Neutrophil (primary cell): ENCODE results near the gene HAUS7.
"Not testable (repeated sequence)": the region's sequence is repeated elsewhere in the genome, so short reads cannot be mapped to it uniquely, and the experiment has no call there.

Experiments
- H3K27ac ChIP-seq: fragments of 200-600 bp; sonication (generic); 2 replicates; pipeline ENCODE4 v1.5.1; 2016; ENCODE audit warnings: mild to moderate bottlenecking, moderate library complexity
- H3K27me3 ChIP-seq: fragments of 200-600 bp; sonication (generic); 2 replicates; pipeline ENCODE4 v1.6.0; 2016; ENCODE audit warnings: mild to moderate bottlenecking
- H3K36me3 ChIP-seq: fragments of 200-600 bp; sonication (generic); 2 replicates; pipeline ENCODE4 v1.5.1; 2017
- H3K4me1 ChIP-seq, 2 experiments: fragments of 200-600 bp in 1 of 2; sonication (generic) in 1 of 2; 1 replicate in 1 of 2; 2 replicates in 1 of 2; pipeline versions ENCODE4 v1.5.1 to v1.6.1; 2013 to 2016; ENCODE audit warnings: low read depth in 1 of 2, low read length in 1 of 2, mild to moderate bottlenecking in 1 of 2, moderate library complexity in 1 of 2; ENCODE audit not compliant: control insufficient read depth in 1 of 2, insufficient read depth in 1 of 2
- H3K4me3 ChIP-seq, 2 experiments: fragments of 200-600 bp in 1 of 2; sonication (generic) in 1 of 2; 1 replicate in 1 of 2; 2 replicates in 1 of 2; pipeline ENCODE4 v1.5.1; 2013 to 2016; ENCODE audit warnings: low read depth in 1 of 2, low read length in 1 of 2, mild to moderate bottlenecking in 1 of 2, moderate library complexity in 1 of 2
- H3K9me3 ChIP-seq: fragments of 200-600 bp; sonication (generic); 2 replicates; pipeline ENCODE4 v1.5.1; 2016
- CTCF ChIP-seq: fragments of 200-600 bp; sonication (generic); IDR thresholded peaks from 2 replicates; pipeline ENCODE4 v1.5.1; 2016; ENCODE audit warnings: antibody characterized with exemption

HAUS7 gene

DNA sequence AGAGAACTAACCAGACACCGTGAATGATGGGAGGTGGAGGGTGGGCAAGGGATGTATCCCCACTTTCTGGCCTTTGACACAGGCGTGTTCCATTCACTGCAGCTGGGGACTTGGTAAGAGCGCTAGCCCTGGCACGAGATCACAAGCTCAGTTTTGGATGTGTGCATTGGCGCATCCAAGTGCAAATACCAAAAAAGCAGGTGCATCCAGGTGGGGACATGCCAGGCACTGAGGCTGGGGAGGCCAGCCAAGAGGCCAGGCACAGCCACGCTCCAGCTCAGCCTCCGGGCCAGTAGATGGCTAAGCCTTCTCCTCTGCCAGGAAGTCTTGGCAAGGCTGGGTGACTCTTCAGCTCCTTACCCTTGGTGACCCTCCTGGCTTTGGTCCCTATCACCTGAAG is 63.5 kb downstream of the HAUS7 start:
- peaks cover 1 to 2% of the 10 kb centered on the region in 2 experiments for H3K4me1 ChIP-seq
- TF ChIP-seq CTCF: no peak
- H3K36me3 ChIP-seq: no peaks in the 10 kb centered on the region
- H3K27ac ChIP-seq: no peak overlapping the region
- H3K4me3 ChIP-seq: no peak overlapping the region
- no peaks in the 10 kb centered on the region for H3K27me3 ChIP-seq
- H3K9me3 ChIP-seq: no peaks in the 10 kb centered on the region

DNA sequence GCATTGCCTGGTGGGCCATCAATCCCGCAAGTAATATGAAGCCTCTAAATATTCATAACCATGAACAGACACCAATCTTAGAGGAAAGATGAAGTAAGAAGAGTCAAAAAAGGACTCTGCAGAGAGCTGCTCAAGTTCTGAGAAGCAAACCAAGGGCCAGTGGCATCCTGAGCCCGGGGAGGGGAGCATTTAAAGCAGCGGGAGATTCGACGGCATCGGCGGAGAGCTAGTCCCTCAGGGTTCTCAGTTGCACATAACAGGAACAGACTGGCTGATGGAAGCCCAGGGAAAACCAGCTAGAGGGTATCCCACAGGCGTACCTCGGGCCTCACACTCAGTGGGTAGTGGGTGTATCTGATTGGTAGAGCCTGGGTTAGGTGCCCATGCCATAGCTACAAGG is 64.4 kb downstream of the HAUS7 start:
- no peaks in the 10 kb centered on the region for H3K27me3 ChIP-seq
- no peaks in the 10 kb centered on the region for H3K36me3 ChIP-seq
- no peak overlapping the region for H3K27ac ChIP-seq
- no peaks in the 10 kb centered on the region for H3K4me1 ChIP-seq
- H3K4me3 ChIP-seq: no peak overlapping the region
- TF ChIP-seq CTCF: no peak
- no peaks in the 10 kb centered on the region for H3K9me3 ChIP-seq

GRCh38 chrX:153405426-153405825 is 65.0 kb downstream of the HAUS7 start:
- Histone ChIP-seq H3K36me3 (no peaks in the 10 kb centered on the region), H3K27me3 (no peaks in the 10 kb centered on the region), H3K27ac (no peak overlapping the region), H3K4me3 (no peak overlapping the region), H3K4me1 (peaks cover under 1% of the 10 kb centered on the region in 2 experiments), H3K9me3 (no peaks in the 10 kb centered on the region)
- TF ChIP-seq CTCF: no peak

DNA sequence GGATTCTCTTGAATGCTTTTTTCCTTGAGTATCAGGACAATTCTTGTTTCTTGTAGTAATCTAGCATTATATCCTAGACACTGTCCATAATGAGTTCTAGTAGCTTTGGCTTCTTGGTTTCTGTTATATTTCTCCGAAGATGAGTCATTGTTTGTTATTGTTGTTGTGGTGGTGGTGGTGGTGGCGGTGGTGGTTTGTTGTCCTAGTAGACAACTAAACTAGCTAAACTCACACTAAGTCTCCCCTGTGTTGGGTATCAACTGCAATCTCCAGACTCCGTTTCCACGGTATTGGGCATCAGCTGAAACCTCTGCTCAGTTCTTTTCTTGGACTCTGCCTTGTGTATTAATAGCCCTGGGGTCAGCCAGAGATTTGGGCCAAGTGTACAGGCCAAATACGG is 66.0 kb downstream of the HAUS7 start:
- not testable (repeated sequence) for H3K36me3 ChIP-seq, H3K4me3 ChIP-seq, H3K9me3 ChIP-seq, H3K27me3 ChIP-seq, H3K27ac ChIP-seq
- H3K4me1 ChIP-seq: peaks cover 9 to 11% of the 10 kb centered on the region in 2 experiments

DNA sequence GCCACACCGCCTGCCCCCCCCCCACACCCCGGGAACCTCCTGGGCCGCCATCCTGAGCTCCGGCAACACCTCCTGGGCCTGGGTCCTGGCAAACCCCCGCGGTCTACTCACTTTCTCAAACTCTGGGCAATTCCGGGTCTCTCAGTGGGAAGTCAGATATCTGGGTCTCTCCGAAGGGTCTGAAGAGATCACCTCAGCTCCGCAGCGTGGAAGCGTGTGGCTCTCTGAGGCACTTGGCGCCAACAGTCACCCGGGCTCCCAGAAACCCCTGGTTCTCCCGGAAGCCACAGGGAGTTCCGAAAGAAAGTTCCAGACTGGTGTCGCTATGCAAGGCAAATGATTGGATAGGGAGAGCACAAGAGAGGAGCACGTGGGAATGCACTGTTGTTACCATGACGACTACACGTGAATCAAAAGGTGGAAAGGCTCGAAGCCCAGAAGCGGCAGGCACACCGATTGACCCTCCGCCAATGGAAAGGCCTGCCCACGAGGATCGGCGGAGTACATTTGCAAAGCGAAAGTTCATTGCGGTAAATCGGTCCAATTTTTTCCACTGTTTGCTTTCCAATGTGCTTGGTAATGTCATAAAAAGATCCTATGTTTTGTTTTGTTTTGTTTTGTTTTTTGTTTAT is 69.1 kb downstream of the HAUS7 start, which contains the start of gene PNMA6E:
PNMA6E (minus strand) TSS at position 218 of the 632 bp plus-strand sequence. CDS start 2,501 bp downstream, outside the sequence.
- no peaks in the 10 kb centered on the region for H3K9me3 ChIP-seq
- H3K4me3 ChIP-seq: peak within 1 kb of the TSS in 1 of 2 experiments; percentile 12
- H3K36me3 ChIP-seq: no peaks in the 10 kb centered on the region
- H3K27me3 ChIP-seq: no peaks in the 10 kb centered on the region
- peaks cover 9 to 11% of the 10 kb centered on the region in 2 experiments for H3K4me1 ChIP-seq
- no peak within 1 kb of the TSS for H3K27ac ChIP-seq
- no peak for TF ChIP-seq CTCF
